Peyer's patch (tissue), 4 donors: ENCODE measurements around the gene IGF1R.
A peak's percentile ranks its signal among the peaks of the same experiment; 100 is the strongest.

ENCODE experiments used
- CTCF ChIP-seq, 6 experiments: fragments of 450-650 bp in 4 of 6; fragments of 200-600 bp in 2 of 6; sonication (generic) in 1 of 6; IDR thresholded peaks; one replicate each; pipeline ENCODE4 v1.5.1; 2017 to 2019; ENCODE audit warnings: antibody characterized with exemption in 6 of 6, mild to moderate bottlenecking in 3 of 6, moderate library complexity in 1 of 6
- POLR2A ChIP-seq, 2 donors: fragments of 450-650 bp; IDR thresholded peaks; one replicate each; pipeline ENCODE4 v1.5.1; 2017; ENCODE audit warnings: antibody characterized with exemption in 2 of 2, mild to moderate bottlenecking in 2 of 2, moderate library complexity in 2 of 2

- TF ChIP-seq CTCF (IDR thresholded peaks at IDR 0.05) (peak in 1 of 6 experiments; percentile 8), POLR2A (IDR thresholded peaks at IDR 0.05) (no peak)
Measured at GRCh38 chr15:98647774-98648653, at the start of gene IGF1R.
